Fibroblast of lung (primary cell): ENCODE data around the gene CCR1.

Experiments
- EZH2 ChIP-seq: IDR thresholded peaks from 2 replicates; pipeline ENCODE4 v1.5.1; 2012; ENCODE audit warnings: low read length, control low read depth, mild to moderate bottlenecking; ENCODE audit errors: missing control alignments
- TF ChIP-seq, protein P1 (sequence below), 2 donors: IDR thresholded peaks in 1 of 2; conservative IDR thresholded peaks in 1 of 2; 1 replicate in 1 of 2; 2 replicates in 1 of 2; pipeline ENCODE4 v1.5.1; 2011 to 2012; ENCODE audit warnings: low read length in 2 of 2, control low read depth in 1 of 2, inconsistent platforms in 1 of 2, low read depth in 1 of 2, mild to moderate bottlenecking in 1 of 2

DNA sequence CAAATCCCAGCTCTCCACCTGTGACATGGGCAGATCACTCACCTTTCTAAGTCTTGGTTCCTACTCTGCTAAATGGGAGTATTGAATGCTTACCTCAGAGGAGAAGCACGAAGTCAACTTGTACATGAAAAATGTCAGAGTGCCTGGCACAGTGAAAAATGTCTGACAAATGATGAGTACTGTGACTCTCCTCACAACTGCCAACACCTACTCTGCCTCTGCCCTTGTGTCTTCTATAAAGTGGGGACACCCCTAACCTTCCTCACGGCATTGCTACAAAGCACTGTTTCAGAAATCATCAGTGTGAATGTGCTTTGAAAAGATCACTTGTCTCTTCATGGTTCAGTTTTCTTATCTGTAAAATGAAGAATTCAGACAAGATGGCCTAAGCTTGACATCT lies 940 bp upstream of the CCR1 start:
- TF ChIP-seq, protein P1, sequence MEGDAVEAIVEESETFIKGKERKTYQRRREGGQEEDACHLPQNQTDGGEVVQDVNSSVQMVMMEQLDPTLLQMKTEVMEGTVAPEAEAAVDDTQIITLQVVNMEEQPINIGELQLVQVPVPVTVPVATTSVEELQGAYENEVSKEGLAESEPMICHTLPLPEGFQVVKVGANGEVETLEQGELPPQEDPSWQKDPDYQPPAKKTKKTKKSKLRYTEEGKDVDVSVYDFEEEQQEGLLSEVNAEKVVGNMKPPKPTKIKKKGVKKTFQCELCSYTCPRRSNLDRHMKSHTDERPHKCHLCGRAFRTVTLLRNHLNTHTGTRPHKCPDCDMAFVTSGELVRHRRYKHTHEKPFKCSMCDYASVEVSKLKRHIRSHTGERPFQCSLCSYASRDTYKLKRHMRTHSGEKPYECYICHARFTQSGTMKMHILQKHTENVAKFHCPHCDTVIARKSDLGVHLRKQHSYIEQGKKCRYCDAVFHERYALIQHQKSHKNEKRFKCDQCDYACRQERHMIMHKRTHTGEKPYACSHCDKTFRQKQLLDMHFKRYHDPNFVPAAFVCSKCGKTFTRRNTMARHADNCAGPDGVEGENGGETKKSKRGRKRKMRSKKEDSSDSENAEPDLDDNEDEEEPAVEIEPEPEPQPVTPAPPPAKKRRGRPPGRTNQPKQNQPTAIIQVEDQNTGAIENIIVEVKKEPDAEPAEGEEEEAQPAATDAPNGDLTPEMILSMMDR (conservative IDR thresholded peaks at IDR 0.05 in 1 of 2, IDR thresholded peaks at IDR 0.05 in 1 of 2; ENCODE audit: low read depth in 1 of 2, low read length in 2 of 2), result no peak
- no peak for TF ChIP-seq EZH2
